Cardiac muscle cell (in vitro differentiated cells and primary cell): Measurements from ENCODE around the gene RNF40. TPM values are rescaled to one million over a fixed set of nuclear protein-coding genes. Genes with fewer than 3 reads are reported as not detected.

Source experiments
- DNase-seq, 2 donors: peaks; one replicate each; pipeline versions ENCODE4 v3.0.0 to v3.0.0-alpha.2; 2010 to 2017; ENCODE audit warnings: low read depth in 1 of 2, low spot score in 1 of 2
- H3K27ac ChIP-seq: fragments of 200-600 bp; sonication (generic); 2 replicates; pipeline ENCODE4 v1.5.1; 2016
- H3K27me3 ChIP-seq: fragments of 200-600 bp; sonication (generic); 2 replicates; pipeline ENCODE4 v1.6.0; 2016; ENCODE audit warnings: control low read depth
- H3K36me3 ChIP-seq: fragments of 200-600 bp; sonication (generic); 2 replicates; pipeline ENCODE4 v1.5.1; 2016; ENCODE audit warnings: control low read depth
- H3K4me1 ChIP-seq: fragments of 200-600 bp; sonication (generic); 2 replicates; pipeline ENCODE4 v1.8.1; 2017; ENCODE audit warnings: low read depth, mild to moderate bottlenecking, mixed run types
- H3K4me3 ChIP-seq: fragments of 200-600 bp; sonication (generic); 2 replicates; pipeline ENCODE4 v1.5.1; 2016; ENCODE audit warnings: mild to moderate bottlenecking
- H3K9me3 ChIP-seq: fragments of 200-600 bp; sonication (generic); 2 replicates; pipeline ENCODE4 v1.5.1; 2017; ENCODE audit warnings: low read depth, mild to moderate bottlenecking, control low read depth
- CTCF ChIP-seq: IDR thresholded peaks from 2 replicates; pipeline ENCODE4 v1.5.1; 2012; ENCODE audit warnings: low read depth, mild to moderate bottlenecking, low read length
- polyA plus RNA-seq: library from polyadenylated mRNA; unstranded; fragments of >200 nt; fragmentation: Nextera tagmentation; extraction: Ambion mirVana; gene quantifications from 2 replicates; pipeline ENCODE4 v1.2.1, GENCODE V29; 2016
- total RNA-seq: library from RNA; depleted of rRNA; stranded (reverse); fragments of >200 nt; gene quantifications from 2 replicates; pipeline ENCODE4 v1.2.3, GENCODE V29; 2016

RNF40 gene
- total and polyA plus RNA-seq, 2 experiments from 2014 or later: 76.3 to 104 TPM

- H3K27me3 ChIP-seq: no peaks in the 10 kb centered on the region
- peak overlapping the region; percentile 49 for H3K27ac ChIP-seq
- H3K36me3 ChIP-seq: peaks cover 35% of the 10 kb centered on the region
- no peak for TF ChIP-seq CTCF
- H3K4me1 ChIP-seq: peaks cover 5% of the 10 kb centered on the region
- H3K4me3 ChIP-seq: peak overlapping the region; percentile 92
- peak; percentile 30 to 70 for DNase-seq
- H3K9me3 ChIP-seq: no peaks in the 10 kb centered on the region
These were observed 645 bp upstream of the RNF40 start for GRCh38 chr16:30761427-30761927.

- Histone ChIP-seq H3K9me3 (no peaks in the 10 kb centered on the region), H3K27ac (peak overlapping the region; percentile 90), H3K27me3 (no peaks in the 10 kb centered on the region), H3K4me3 (peak overlapping the region; percentile 92), H3K36me3 (peaks cover 46% of the 10 kb centered on the region), H3K4me1 (peaks cover 5% of the 10 kb centered on the region)
- TF ChIP-seq CTCF: no peak
- no peak for DNase-seq
These were observed 1.0 kb downstream of the RNF40 start for GRCh38 chr16:30762991-30763725.

GRCh38 chr16:30764086-30764485 lies 2.0 kb downstream of the RNF40 start:
- no peaks in the 10 kb centered on the region for H3K9me3 ChIP-seq
- peaks cover 5% of the 10 kb centered on the region for H3K4me1 ChIP-seq
- H3K36me3 ChIP-seq: peaks cover 55% of the 10 kb centered on the region
- no peak for DNase-seq
- H3K4me3 ChIP-seq: no peak overlapping the region
- no peak for TF ChIP-seq CTCF
- no peaks in the 10 kb centered on the region for H3K27me3 ChIP-seq
- H3K27ac ChIP-seq: no peak overlapping the region

GRCh38 chr16:30764816-30765465 lies 2.8 kb downstream of the RNF40 start:
- H3K9me3 ChIP-seq: no peaks in the 10 kb centered on the region
- no peak overlapping the region for H3K27ac ChIP-seq
- DNase-seq: no peak
- H3K36me3 ChIP-seq: peaks cover 63% of the 10 kb centered on the region
- TF ChIP-seq CTCF: no peak
- no peaks in the 10 kb centered on the region for H3K27me3 ChIP-seq
- no peak overlapping the region for H3K4me3 ChIP-seq
- peaks cover 5% of the 10 kb centered on the region for H3K4me1 ChIP-seq

- H3K4me3 ChIP-seq: no peak overlapping the region
- no peak for TF ChIP-seq CTCF
- no peak overlapping the region for H3K27ac ChIP-seq
These were observed 4.2 kb downstream of the RNF40 start for GRCh38 chr16:30766206-30766932.

More at GRCh38 chr16:30766206-30766932, 4.2 kb downstream of the RNF40 start:
- no peaks in the 10 kb centered on the region for H3K9me3 ChIP-seq
- H3K36me3 ChIP-seq: peaks cover 73% of the 10 kb centered on the region
- H3K4me1 ChIP-seq: peaks cover 5% of the 10 kb centered on the region
- DNase-seq: no peak
- no peaks in the 10 kb centered on the region for H3K27me3 ChIP-seq
